HepG2 (cell line): ENCODE measurements around the gene DAZL.

Source experiments
- E2F2 ChIP-seq: sonication (generic); formaldehyde crosslinking; IDR thresholded peaks from 2 replicates; pipeline ENCODE4 v1.4.0; 2020; ENCODE audit warnings: missing genetic modification reagents, borderline replicate concordance
- ZNF280B ChIP-seq: sonication (generic); formaldehyde crosslinking; IDR thresholded peaks from 2 replicates; pipeline ENCODE4 v1.5.0; 2020; ENCODE audit warnings: missing genetic modification reagents, mild to moderate bottlenecking, borderline replicate concordance
- ZNF891 ChIP-seq: sonication (generic); formaldehyde crosslinking; IDR thresholded peaks from 2 replicates; pipeline ENCODE4 v1.5.0; 2020; ENCODE audit warnings: mild to moderate bottlenecking, missing genetic modification reagents

- no peak for TF ChIP-seq ZNF280B
- no peak for TF ChIP-seq E2F2
- no peak for TF ChIP-seq ZNF891 (CRISPR knock-in tag)
Measured at GRCh38 chr3:16548721-16549120, 56.5 kb downstream of the DAZL start.
